HG02588 (cell line): ENCODE measurements around the gene COBL.
"Not testable (repeated sequence)": the region's sequence is repeated elsewhere in the genome, so short reads cannot be mapped to it uniquely, and the experiment has no call there.

ENCODE experiments used
- ATAC-seq: cut with Tn5 transposase; IDR thresholded peaks from one replicate; pipeline ENCODE4 v1.9.1; 2021; ENCODE audit warnings: mild to moderate bottlenecking, moderate library complexity; ENCODE audit not compliant: unreplicated experiment

The COBL gene

GRCh38 chr7:51017576-51018535, 298.8 kb downstream of the COBL start:
- no peak for ATAC-seq

DNA sequence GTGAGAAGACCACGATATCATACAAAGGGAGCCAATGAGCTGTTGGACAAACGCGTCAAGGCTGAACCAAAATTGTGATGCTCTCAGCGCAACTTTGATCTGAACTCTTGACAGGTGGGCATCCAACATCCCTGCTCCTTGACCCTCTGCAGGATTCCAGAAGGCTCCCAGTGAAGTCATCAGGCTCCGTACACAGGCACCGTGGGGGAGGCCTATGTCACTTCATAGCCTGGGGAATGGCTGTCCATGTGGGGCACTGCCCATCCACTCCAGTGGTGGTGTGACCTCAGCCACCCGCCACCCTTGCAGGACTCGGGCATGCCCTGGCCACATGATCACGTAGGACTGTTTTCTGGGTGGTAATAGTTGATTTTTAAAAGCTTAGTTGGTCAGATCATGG, 300.1 kb downstream of the COBL start:
- ATAC-seq = no peak

DNA sequence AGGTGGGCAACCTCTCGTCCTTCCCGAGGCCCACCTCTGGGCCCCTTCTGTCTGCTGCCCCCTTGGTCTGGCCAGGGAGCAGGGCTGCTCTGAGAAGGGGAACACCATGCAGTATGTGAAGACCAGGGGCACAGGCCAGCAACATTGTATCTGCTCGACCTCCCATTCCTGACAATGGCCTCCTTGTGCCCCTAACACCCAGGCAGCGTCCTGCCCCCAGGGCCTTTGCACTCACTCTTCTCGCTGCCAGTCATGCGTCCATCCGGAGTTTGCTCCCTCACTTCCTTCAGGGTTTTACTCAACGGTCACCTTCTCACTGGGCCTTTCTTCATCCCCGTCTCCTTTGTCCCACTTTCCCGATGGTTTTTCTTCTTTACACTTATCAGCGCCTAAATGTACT, 301.0 kb downstream of the COBL start:
- ATAC-seq = no peak

GRCh38 chr7:51014811-51015210, 301.8 kb downstream of the COBL start:
- no peak for ATAC-seq

DNA sequence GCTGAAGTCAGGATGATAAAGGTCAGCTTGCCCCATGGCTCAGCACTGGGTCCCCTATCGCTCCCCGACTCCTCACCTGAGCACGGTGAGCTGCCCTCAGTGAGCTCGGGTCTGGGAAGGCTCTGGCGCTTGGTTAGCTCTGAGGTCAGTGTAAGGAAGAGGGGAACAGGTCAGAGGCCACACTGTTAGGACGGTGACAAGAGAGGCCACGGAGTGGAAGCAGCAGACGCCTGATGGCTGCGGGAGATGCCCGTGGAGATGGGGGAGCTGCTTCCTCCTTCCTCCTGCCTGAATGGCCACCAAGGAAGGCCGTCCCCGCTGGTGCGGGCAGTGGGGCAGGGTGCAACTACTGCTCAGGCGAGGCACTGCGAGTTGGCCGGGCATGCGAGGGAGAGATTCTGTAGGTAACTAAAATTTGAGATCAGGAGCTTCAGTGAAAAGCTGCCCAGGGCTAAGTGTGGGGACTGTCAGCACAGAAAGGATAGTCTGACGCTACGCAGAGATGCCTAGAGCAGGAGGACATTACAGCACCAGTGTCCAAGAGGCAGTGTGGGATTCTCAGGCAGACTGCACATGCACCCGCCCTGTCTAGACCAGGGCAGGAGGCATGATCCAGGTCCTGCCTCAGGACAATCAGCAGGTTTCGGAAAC, 302.6 kb downstream of the COBL start:
- ATAC-seq = no peak

GRCh38 chr7:51013218-51013786, 303.3 kb downstream of the COBL start:
- no peak for ATAC-seq

DNA sequence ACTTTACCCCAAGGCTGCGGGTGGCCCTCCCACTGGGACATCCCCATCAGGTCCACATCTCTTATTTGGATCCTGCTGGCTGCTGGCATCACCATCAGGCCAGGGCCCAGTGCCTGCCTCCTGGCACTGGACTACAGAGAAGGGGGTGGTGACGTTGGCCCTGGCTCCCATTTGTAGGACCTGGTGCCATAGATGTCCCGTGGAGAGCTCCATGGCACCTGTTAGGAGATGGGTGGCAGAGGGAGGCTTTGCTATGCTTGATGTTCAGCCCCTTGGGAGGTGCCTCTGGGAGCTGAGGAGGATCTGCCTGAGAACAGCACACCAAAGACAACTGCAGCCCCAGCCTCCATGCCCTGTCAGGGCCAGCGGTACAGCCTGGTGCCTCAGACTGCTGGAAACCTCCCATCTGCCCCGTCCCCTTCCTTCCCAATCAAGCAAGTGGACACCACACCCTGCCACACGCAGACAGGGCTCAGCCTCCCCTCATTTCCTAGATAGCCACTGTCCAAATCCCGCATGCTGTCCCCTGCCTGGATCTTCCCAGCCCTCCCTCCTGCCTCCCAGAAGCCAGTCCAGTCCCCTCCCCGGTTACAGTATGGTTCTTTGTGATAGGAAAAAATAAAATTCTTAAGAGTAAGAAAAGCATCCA, 303.9 kb downstream of the COBL start:
- no peak for ATAC-seq

DNA sequence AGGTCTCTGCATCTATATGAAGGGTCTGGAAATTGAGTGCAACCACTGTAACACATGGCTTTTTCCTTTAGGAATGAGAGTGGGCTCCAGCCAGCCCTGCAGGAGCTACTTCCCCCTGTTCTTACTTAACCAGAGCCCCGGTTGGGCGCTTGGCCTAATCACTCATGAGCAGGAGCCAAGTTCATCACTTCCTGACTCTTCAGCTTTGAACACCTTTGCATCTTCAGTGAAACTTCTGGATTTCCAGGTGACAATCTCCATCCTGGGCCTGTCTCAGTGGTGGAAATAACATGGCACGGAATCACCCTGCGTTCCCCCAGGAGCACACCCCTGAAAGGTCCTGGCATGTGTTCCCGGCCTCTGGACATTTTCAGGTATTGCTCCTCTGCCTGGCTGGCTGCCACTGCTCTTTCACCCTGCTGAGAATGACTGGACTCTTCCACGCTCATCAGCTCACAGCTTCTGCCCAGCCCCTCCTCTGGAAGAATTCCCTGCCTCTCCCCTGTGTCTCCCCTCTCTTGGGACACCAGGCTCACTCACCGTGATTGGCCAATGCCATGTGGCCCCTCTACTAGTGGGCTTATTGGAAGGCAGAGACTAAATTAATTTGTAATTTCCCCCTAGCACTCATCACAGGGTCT, 304.8 kb downstream of the COBL start:
- ATAC-seq = no peak

DNA sequence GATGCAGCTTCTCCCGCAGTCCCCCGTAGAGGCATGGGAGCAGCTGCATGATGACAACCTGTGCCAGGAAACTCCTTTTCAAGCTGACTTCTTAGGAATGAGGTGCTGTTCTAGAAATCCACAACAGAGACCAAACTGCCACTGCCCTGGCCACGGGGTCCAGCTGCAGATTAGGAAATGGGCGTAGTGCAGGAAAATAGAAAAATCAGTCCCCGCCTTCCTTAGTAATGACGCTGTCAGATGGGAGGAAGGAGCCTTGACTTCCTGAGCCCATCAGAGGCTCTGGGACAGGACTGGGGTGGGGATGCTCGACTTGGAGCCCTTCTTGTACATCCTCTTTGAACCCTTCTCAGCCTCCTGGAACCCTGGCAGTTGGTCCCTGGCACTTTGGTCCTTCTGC, 306.1 kb downstream of the COBL start:
- ATAC-seq = no peak

DNA sequence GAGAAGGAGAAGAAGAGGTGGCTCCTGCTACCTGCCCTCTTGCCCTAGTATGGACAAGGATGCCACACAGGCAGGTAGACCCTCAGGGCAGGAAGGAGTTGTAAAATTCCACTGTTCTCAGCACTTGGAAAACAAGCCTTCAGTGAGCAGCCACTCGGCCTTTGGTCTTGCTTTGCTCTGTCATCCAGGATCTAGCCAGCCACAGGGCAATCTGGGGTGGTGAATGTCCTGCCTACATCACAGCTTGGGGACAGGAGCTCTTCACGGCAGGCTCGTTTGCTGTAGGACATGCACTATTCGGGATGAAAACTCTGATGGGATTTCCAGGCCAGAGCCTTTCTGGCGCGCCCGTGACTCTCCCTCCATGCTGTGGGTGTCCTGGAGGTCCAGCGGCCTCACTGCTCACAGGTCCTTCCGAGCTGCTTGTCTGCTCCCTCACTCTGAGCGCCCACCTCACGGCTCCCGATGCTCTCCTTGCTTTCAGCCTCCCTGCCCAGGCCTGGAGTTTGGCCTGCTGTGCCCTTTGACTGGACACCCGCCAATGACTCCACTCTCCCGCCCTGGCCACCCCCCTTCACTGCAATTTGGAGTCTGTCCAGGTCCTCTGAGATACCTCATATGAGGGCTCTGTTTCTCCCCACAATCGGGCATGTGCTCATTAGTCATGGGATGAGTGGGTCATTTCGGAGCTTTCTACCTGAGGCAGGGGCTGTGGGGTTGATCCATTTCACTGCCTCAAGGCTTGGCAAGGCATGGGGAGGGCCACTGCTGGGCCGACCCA, 306.7 kb downstream of the COBL start:
- ATAC-seq = no peak

- no peak for ATAC-seq
Measured at GRCh38 chr7:51007551-51008505, 308.8 kb downstream of the COBL start.

DNA sequence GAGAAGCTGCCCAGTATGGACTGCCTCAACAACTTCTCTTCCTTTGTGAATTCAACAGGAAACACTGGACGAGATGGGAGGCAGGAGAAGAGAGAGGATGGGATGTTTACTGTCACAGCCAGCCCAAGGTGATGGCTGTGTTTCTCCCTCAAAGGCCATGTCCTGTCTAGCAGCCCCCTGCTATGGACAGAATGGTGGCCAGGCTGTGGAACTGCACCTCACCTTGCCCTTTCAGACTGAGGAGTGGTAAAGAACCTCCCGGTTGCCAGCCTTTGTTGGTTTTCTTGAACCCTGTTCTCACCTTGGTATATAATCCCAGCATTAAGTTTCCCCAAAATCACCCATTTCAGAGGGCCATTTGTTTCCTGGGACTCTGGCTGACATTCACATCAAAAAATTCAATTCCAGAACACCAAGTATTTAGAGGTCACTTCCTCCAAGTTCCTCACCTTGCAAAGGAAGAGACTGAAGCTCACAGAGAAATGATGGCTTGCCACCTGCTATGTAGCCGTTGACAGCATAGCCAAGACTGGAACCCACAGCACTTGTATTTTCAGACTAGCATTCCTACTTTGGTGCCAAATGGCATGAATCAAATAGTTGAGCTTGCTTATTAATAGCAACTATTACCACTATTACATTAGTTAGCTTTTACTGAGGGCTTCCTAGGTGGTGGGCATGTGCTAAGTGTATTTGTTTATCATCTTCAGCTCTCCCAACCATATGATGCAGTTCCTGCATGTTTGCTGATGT, 309.9 kb downstream of the COBL start:
- no peak for ATAC-seq

- no peak for ATAC-seq
Measured at GRCh38 chr7:51005074-51005473, 311.5 kb downstream of the COBL start.

GRCh38 chr7:51000956-51001355, 315.7 kb downstream of the COBL start:
- ATAC-seq = no peak

DNA sequence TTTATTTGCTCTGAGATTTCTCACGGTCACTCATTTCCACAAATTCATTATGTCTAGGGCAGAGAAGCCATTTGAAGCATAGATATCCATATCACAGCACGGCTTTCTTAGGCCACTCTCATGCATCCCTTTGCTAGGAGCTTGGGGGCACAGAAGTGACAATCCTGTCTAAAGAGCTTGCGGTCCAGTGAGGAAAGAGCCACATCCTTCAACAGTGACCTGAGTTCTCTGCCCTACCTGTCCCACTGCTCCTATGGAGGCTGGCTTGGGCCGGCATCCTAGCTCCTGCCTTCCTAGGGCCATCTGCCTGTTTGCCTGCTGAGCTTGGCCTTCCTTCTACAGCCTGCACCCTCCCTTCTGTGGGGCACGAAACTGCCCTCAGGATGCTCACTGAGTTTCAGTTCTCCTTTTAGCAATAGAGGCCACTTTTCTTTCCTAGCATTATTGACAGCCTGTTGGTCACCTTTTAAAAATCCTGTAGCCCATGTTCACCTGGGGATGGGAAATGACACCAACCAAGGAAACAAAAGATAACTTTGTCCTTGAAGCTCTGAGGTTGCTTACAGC, 321.8 kb downstream of the COBL start:
- ATAC-seq = no peak

- ATAC-seq = not testable (repeated sequence)
Measured at GRCh38 chr7:50990214-50990613, 326.4 kb downstream of the COBL start.

DNA sequence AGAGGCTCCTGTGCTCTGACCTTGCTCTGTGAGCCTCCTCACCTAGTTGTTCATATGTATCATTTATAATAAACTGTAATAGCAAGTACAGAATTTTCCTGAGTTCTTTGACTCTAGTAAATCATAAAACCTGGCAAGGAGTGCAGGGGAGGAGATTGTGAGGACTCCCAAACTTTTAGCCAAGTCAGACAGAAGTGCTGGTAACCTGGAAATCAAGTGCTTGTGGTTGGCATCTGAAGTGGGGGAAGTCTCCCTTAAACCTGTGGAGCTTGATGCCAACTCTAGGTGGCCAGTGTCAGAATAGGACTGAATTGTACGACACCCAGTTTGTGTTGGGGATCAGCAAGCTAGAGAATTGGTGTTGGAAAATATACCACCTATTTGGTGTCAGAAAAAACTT, 327.6 kb downstream of the COBL start:
- ATAC-seq = no peak

DNA sequence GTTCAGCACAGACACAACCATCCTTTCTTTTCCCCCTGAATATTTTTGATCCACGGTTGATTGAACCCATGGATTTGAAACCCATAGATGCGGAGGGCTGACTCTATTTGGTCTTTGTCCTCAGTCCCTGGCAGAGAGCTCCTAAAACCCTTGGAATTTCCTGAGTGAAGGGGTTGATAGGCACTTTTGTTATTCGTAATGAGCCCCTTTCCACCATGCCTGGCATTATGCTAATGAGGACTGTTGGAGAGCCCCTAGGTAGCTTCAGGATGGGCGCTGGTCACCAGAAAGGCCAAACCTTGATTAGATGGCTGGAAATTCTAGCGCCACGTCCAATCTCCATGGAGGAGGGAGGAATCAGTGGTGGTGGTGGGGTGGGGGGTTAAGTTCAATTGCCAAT, 328.1 kb downstream of the COBL start:
- ATAC-seq = no peak
